GM10847 (cell line): ENCODE measurements around the gene IGFBP1.

Experiments used
- POLR2A ChIP-seq: IDR thresholded peaks from 2 replicates; pipeline ENCODE4 v1.6.1; 2011; ENCODE audit not compliant: insufficient read length; ENCODE audit errors: extremely low read depth

Gene IGFBP1

GRCh38 chr7:45897042-45897690 lies 8.9 kb downstream of the IGFBP1 start:
- TF ChIP-seq POLR2A: no peak

GRCh38 chr7:45898222-45898621 lies 9.9 kb downstream of the IGFBP1 start:
- TF ChIP-seq POLR2A: no peak

- no peak for TF ChIP-seq POLR2A
These were observed 13.3 kb downstream of the IGFBP1 start for GRCh38 chr7:45901566-45901965.

- TF ChIP-seq POLR2A: no peak
These were observed 14.5 kb downstream of the IGFBP1 start for GRCh38 chr7:45902820-45903219.

- no peak for TF ChIP-seq POLR2A
These were observed 21.3 kb downstream of the IGFBP1 start for GRCh38 chr7:45909561-45909960.

GRCh38 chr7:45910855-45911254 lies 22.6 kb downstream of the IGFBP1 start:
- TF ChIP-seq POLR2A: no peak

- TF ChIP-seq POLR2A: no peak
These were observed 23.0 kb downstream of the IGFBP1 start for GRCh38 chr7:45911311-45911710.

GRCh38 chr7:45912972-45913371 lies 24.7 kb downstream of the IGFBP1 start:
- TF ChIP-seq POLR2A: no peak

- TF ChIP-seq POLR2A: no peak
These were observed 26.6 kb downstream of the IGFBP1 start for GRCh38 chr7:45914911-45915310.

- no peak for TF ChIP-seq POLR2A
These were observed 27.3 kb downstream of the IGFBP1 start for GRCh38 chr7:45915606-45916005.

- TF ChIP-seq POLR2A: no peak
These were observed 28.8 kb downstream of the IGFBP1 start for GRCh38 chr7:45917064-45917463.

- no peak for TF ChIP-seq POLR2A
These were observed 29.4 kb downstream of the IGFBP1 start for GRCh38 chr7:45917658-45918057.

- TF ChIP-seq POLR2A: no peak
These were observed 30.3 kb downstream of the IGFBP1 start for GRCh38 chr7:45918556-45918955.

GRCh38 chr7:45919231-45919784 lies 31.0 kb downstream of the IGFBP1 start:
- TF ChIP-seq POLR2A: no peak

- no peak for TF ChIP-seq POLR2A
These were observed 31.7 kb downstream of the IGFBP1 start for GRCh38 chr7:45919993-45920459.

GRCh38 chr7:45920502-45921380 lies 32.5 kb downstream of the IGFBP1 start, which contains the start of gene IGFBP3:
Gene IGFBP3 (minus strand): TSS chr7:45921272. CDS start chr7:45921140, 132 bp downstream.
- no peak for TF ChIP-seq POLR2A
